GM12874 (cell line): ENCODE data around the gene ARHGAP32.

Experiments
- TF ChIP-seq, protein P1 (sequence below): IDR thresholded peaks from 2 replicates; pipeline ENCODE4 v1.5.1; 2011; ENCODE audit warnings: low read depth, mild to moderate bottlenecking, control low read depth, low read length, moderate library complexity; ENCODE audit not compliant: insufficient read depth

The ARHGAP32 gene

DNA sequence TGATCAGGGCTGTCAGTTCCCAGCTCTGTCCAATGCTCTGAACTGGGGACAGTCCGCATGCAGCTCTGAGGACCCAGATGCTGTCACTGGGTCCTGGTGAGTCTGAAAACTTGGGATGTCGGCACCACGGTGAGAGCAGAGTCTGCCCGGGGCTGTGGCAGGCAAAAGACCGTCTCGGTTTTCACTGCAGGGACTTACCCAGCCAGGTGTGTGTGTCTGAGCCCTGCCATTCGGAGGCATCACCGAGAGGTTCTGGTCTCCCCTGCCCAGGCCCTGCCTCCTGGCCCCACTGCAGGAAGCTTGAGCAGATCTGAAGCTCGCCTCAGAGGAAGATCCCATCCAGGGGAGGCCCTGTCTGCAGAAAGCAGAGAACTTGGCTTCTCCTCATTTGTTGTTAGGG is 254.6 kb downstream of the ARHGAP32 start:
- TF ChIP-seq, protein P1, sequence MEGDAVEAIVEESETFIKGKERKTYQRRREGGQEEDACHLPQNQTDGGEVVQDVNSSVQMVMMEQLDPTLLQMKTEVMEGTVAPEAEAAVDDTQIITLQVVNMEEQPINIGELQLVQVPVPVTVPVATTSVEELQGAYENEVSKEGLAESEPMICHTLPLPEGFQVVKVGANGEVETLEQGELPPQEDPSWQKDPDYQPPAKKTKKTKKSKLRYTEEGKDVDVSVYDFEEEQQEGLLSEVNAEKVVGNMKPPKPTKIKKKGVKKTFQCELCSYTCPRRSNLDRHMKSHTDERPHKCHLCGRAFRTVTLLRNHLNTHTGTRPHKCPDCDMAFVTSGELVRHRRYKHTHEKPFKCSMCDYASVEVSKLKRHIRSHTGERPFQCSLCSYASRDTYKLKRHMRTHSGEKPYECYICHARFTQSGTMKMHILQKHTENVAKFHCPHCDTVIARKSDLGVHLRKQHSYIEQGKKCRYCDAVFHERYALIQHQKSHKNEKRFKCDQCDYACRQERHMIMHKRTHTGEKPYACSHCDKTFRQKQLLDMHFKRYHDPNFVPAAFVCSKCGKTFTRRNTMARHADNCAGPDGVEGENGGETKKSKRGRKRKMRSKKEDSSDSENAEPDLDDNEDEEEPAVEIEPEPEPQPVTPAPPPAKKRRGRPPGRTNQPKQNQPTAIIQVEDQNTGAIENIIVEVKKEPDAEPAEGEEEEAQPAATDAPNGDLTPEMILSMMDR = no peak

DNA sequence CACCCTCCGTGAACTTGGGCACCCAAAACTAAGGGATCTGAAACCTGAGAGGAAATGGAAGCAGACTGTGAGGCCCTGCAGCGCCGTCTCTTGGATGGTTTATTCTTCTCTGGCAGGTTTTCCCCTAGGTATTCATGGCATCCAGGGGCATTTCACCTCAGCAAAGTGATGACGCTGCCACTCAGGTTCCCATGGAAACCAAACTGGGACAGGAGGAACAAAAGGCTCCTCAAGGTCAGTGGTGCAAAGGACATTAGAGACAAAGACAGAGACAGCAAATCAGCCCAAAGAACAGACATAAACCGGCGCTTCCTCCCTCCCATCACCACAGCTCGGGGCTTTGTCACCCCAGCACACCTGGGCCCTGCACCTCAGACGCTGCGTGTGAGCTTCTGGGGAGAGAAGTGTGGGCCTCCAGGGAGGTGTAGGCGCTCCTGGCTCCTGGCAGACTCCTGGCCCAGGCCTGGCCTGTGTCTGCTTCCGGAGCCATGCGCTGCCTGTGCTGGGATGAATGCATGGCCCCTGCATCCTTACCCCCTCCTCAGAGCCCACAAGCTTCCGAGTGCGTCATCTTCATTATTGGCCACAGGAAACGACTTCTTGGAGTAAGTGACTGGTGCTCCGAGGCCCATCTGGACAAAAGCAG is 255.4 kb downstream of the ARHGAP32 start:
- TF ChIP-seq, protein P1 = no peak

DNA sequence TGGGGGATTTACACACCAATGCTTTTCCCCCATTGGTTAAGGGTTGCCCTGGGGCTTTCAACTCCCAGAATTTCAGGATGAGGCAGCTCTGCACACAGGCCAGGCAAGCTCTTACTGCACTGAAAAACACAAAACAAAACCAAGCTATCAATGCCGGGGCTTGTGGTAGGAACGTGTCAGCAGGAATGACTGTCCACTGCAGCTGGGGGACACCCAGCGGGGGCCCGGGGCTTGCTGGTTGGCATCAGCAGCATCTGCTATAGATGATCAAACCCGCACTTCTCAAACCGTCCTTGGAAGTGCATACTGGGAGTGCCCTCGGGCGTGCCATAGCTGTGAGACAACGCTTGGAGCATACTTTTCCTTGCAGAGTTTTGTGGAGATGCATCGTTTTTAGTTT is 257.2 kb downstream of the ARHGAP32 start:
- TF ChIP-seq, protein P1 = no peak

DNA sequence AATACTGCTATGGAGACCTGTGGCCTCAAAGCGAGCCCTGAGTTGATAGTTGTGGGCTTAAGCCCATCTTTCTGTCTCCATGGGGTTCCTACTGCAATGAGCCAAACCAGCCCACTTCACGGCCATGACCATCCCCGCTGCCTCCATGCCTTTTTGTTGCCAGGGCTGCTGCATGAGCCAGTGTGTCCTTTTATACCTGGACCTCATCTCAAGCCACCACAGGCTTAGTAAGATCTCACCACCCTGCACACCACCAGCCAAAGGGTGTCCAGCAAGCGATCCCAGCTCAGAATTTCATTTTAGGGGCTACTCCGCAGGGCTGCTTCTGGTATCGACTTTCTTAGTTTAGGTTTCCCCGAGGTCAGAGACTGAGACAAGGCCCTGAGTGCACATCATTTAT is 257.8 kb downstream of the ARHGAP32 start:
- TF ChIP-seq, protein P1 = no peak

DNA sequence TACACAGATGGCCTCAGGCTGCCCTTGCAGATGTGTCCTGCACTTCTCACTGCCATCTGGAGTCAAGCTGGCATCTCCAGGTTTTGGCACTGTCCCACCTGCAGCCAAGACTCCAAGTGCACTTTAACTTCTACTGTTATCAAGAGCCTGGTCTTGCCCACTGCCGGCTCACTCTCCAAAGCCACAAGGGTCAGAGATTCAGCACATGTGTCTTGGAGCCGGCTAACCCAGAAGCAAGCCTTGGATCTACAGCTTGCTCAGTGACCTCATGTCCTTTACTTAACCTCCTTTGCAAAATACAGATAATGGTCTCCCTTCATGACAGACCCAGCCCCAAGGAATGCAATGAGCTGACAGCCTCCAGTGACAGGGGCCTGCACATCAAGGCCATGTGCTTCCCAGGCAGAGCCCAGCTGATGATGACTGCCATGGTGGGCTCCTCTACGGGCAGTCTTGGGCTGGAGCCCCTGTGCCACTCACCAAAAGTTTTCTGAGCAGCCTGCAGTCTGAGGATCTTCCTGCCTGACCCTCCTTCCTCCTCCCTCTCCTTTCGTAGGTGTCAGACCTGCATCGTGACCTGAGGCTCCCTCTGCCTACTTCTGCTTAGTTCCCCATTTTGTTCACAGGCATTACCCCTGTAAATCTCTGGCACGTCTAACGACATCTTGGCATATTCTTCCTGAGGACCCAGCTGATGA is 258.5 kb downstream of the ARHGAP32 start:
- TF ChIP-seq, protein P1 = no peak

DNA sequence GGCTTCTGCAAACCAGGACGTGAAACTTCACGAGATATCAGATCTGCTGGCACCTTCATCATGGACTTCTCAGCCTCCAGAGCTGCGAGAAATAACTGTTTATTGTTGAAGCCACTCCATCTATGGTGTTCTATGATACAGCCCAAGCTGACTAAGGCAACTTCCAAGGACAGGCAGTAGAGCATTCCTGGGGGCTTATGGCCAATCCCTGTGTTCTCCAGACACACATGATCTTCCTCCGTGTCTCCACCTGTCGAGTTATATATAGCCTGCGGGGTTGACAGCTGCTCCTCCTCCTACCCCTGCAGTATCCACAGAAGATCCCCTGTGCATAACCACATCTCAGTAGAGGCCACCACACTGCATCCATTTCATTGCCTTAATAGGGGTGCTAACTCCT is 260.5 kb downstream of the ARHGAP32 start:
- TF ChIP-seq, protein P1 = no peak

DNA sequence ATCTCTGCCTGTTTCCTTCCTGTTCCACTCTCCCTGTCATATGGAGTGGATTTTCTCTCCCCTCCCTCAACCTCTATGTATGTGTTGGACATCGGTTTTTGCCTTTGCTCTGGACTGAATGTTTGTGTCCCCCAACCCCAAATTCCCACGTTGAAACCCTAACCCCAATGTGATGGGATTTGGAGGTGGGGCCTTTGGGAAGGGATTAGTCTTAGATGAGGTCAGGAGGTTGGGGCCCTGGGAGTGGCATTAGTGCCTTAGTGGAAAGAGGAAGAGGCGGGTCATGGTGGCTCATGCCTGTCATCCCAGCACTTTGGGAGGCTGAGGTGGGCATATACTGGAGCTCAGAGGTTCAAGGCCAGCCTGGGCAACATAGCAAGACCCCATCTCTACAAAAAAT is 261.1 kb downstream of the ARHGAP32 start:
- TF ChIP-seq, protein P1 = no peak
